ENCODE results near the gene ZDHHC11B.
"Not testable (repeated sequence)": the region's sequence is repeated elsewhere in the genome, so short reads cannot be mapped to it uniquely, and the experiment has no call there.

Gene ZDHHC11B

DNA sequence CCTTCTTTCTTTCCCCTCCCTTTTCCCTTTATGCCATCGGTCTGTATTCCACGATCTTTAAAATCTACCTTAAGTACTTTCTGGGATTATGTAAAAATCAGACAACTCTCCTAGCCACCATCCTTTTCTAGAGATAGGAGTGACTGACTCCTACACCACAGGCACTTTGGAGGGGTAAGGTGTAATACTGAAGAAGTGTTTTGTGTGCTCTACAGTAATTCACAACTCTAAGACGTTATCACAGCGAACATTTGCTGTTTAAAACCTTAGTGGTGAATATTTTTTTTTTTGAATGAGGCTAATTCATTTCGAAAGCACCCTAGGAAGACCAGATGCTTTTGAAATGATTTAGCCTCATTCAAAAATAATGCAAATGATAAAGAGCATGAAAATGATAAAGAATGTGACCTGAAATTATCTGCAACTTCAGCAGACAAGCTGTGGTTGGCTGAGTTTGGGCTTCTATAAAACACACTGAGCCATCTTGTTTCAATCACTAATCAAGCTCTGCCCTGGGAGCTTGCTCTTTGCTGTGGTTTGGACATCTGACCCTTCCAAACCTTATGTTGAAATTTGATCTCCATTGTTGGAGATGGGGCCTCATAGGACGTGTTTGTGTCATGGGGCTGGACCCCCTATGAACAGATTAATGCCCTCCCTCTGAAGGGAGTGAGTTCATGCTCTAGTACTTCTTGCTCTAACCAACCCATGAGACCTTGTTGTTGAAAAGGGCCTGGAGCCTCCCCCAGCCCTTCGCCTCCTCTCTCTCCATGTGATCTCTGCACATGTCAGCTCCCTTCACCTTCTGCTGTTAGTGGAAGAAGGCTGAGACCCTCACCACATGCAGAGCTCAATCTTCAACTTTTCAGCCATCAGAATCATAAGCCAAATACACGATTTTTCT, 70.1 kb downstream of the ZDHHC11B start:
- DNase-seq, result not testable (repeated sequence)

DNA sequence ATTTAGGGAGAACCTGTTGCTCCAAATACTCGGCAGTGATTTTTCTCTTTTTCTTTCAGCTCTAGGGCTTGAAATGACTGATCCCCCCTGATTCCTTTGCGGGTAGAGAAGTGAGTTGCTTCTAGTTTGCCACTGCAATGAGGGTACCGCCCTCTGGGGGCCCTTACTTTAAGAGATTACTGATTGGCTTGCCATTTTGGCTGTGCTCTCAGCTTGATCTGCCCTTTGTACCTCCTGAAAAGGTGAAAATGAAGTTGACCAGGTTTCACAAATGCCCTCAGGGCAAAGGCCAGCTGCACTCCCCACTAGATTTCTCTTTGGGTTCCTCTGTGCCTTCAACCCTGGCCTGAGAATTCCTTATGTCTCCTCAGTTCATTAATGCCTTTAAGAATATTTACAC, 70.8 kb downstream of the ZDHHC11B start:
- not testable (repeated sequence) for DNase-seq

DNA sequence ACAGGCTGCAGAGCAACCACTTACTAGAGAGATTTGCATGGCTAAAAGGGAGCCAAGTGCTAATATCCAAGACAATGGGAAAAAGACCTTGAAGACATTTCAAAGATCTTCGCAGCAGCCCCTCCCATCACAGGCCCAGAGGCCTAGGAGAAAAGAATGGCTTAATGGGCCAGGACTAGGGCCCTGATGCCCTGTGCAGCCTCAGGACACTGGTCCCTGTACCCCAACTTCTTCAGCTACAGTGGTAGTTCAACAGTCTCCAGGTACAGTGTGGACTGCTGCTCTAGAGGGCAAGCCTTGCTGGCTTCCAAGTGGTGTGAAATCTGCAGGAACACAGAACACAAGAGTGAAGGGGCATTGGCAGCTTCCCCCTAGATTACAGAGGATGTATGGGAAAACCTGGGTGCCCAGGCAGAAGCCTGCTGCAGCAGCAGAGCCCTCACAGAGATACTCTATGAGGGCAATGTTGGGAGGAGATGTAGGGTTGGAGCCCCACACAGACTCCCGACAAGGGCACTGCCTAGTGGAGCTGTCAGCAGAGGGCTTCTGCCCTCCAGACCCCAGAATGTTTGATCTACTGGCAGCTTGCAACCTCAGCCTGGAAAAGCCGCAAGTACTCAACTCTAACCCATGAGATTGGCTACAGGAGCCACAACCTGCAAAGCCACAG, 75.5 kb downstream of the ZDHHC11B start:
- not testable (repeated sequence) for DNase-seq

DNA sequence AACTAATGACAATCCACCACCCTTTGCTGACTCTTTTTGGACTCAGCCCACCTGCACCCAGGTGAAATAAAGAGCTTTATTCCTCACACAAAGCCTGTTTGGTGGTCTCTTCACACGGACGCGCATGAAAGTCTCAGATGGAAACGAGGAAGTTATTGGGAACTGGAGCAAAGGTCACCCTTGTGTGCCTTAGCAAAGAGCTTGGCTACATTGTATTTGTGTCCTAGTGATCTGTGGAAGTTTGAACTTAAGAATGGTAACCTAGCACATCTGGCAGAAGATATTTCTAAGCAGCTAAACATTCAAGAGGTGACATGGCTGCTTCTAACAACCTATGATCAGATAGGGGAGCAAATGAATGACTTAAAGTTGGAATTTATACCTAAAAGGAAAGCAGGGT, 76.2 kb downstream of the ZDHHC11B start:
- not testable (repeated sequence) for DNase-seq

DNA sequence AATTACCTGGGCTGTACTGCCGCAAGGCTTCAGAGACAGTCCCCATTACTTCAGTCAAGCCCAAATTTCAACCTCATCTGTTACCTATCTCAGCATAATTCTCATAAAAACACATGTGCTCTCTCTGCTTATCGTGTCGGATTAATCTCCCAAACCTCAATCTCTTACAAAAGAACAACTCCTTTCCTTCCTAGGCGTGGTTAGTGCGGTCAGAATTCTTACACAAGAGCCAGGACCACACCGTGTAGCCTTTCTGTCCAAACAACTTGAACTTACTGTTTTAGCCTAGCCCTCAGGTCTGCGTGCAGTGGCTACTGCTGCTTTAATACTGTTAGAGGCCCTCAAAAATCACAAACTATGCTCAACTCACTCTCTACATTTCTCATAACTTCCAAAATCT, 78.4 kb downstream of the ZDHHC11B start:
- DNase-seq, result not testable (repeated sequence)

- not testable (repeated sequence) for DNase-seq
Measured at GRCh38 chr5:696753-697702, 87.5 kb downstream of the ZDHHC11B start.

- not testable (repeated sequence) for DNase-seq
Measured at GRCh38 chr5:696191-696590, 88.3 kb downstream of the ZDHHC11B start.

DNA sequence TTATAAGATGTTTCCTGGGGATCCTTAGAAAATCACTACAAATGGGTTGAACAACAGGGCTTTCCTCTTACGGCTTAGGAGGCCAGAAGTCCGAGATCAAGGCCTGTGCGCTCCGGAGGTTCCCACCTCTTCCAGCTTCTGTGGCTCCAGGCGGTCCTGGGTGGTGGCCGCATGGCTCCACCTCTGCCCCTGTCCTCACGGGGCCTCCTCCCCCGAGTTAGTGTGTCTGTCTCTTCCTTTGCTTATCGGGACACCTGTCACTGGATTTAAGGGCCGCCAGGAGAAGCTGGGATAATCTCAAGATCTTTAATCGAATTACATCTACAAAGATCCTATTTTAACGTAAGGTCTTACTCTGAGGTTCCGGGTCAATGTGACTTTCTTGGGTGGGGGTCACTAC, 89.1 kb downstream of the ZDHHC11B start:
- DNase-seq, result not testable (repeated sequence)

DNA sequence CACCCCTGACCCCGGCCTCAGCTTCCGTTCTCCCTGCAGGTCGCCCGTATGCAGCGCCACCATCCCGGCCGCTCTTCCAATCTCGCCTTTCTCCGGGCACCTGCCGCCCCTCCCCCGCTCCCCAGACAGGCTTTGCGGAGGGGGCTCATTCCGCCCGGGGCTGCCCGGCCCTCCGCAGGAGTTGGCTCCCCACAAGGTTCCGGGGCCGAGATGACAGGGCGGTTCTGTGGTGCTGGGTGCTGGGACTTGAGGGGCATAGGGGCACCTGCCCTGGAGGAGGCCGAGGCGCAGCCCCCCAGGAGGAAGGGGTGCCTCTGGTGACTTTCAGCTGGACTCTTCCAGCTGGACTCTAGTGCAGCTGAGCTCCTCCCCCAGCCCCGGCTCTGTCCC, 90.5 kb downstream of the ZDHHC11B start:
- not testable (repeated sequence) for DNase-seq

- DNase-seq, result not testable (repeated sequence)
Measured at GRCh38 chr5:693271-694041, 91.1 kb downstream of the ZDHHC11B start, which contains the start of gene TPPP. Gene TPPP, minus strand, starts transcription at chr5:693352. Its CDS starts 15,292 bp downstream, at chr5:678060.

DNA sequence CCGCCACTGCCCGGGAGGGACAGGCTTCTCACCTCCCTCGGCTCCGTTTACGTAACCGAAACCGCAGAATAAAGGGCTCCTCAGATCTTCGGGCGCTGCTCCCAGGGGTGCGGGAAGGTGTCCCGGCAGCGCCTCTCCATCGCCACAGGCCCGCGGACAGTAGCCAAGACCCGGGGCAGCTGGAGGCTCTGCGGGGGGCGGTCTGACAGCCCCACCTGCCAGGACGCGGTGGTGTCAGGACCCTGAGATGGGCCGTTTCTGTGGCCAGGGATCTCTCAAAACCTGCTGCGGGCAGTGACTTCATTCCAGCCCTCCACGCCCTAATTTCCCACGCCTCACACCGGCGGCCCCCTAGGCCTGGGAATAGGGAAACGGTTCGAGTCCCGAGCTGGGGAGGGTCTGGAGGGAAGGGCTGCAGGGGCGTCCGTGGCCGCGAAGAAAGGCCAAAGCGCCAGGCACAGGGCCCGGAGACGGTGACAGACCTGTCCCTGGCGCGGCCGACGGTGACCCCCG, 91.9 kb downstream of the ZDHHC11B start:
- not testable (repeated sequence) for DNase-seq

DNA sequence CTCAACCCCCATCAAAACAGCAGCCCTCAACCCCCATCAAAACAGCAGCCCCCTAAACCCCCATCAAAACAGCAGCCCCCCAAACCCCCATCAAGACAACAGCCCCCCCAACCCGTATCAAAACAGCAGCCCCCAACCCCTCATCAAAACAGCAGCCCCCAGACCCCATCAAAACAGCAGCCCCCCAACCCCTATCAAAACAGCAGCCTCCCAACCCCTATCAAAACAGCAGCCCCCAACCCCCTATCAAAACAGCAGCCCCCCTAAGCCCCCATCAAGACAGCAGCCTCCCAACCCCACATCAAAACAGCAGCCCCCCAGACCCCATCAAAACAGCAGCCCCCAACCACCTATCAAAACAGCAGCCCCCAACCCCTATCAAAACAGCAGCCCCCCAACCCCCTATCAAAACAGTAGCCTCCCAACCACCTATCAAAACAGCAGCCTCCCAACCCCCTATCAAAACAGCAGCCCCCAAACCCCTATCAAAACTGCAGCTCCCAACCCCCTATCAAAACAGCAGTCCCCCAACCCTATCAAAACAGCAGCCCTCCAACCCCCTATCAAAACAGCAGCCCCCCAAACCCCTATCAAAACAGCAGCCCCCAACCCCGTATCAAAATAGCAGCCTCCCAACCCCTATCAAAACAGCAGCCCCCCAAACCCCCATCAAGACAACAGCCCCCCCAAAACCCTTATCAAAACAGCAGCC, 92.6 kb downstream of the ZDHHC11B start:
- no peak for DNase-seq

DNA sequence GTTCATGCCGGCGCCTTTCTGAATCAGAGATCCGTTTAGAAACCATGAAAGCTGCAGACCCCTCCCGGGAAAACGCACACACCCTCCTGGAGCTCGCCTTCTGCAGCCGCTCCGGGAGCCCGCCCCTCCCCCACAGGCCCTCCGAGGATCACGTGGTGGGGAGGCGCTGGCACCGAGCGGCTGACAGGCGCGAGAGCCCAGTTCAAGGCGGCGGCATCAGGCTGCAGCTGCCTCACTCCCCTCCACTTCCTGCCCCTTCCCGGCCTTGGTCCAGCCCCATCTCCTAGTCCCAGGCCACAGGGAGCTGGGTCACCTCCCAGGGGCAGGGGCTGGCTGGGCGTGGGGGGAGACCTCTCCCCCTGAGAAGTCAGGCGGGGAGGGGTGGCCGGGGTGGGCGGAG, 93.5 kb downstream of the ZDHHC11B start:
- DNase-seq, result not testable (repeated sequence)

DNA sequence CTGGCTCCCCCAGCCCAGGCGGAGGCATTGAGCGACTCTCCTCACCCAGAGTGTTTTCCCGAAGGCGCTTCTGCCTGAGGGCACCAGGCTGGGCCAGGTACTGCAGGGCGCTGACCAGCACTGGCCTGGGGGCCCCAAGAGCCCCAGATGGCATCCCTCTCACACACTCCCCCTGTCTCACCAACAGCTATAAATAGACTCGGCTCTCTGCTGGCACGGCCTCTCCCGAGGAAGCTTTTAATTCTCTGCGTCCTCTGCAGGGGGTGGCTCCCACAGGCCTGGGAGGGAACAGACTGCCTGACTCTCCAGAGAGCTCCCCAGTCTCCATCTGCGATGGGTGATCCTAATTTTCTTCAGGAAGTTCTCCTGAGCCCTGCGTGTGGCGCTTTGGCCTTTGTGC, 94.2 kb downstream of the ZDHHC11B start:
- DNase-seq, result not testable (repeated sequence)

DNA sequence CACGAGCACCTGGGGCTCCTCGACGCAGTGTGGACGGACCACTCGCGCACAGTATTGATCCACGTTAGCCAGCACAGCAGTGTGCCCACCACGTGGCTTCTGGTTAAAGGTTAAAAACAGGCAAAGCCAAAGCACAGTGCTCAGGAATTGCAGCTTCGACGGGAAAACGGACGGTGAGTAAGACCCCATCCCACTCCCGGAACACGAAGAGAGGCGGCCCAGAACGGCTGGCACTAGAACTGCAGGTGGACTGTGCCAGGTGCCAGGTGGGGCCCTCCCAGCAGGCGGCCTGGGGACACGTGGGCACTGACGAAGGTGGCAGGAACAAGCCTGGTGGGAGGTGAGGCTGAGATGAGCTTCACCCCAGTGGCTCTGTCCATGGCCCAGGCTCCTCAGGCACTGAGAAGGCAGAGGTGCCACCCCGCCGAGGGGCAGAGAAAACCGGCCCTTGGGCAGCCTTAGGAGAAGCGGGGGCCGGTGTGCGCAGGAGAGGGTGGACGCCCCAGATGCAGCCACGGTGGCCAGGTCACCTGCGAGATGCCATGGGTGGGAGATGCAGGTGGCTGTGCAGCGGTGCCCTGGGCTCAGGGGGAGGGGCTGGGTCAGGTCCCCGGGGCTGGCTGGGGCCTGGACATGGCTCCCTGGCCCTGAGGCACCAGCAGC, 96.0 kb downstream of the ZDHHC11B start:
- not testable (repeated sequence) for DNase-seq

DNA sequence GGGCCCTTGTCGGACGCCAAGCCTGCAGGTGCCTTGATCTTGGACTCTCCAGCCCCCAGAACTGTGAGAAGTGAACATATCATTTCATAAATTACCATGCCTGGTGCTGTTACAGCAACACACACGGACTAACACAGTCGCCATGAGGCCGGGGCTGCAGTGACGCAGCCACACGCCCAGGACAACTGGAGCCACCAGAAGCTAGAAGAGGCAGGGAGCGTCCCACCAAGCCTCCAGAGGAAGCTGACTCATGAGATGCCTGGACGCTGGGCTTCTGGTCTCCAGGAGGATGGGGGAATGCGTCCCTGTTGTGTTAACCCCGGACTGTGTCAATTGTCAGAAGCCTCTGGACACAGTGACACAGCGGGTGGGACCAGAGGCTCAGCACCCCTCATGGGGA, 97.6 kb downstream of the ZDHHC11B start:
- DNase-seq, result not testable (repeated sequence)

- not testable (repeated sequence) for DNase-seq
Measured at GRCh38 chr5:686172-686523, 98.4 kb downstream of the ZDHHC11B start.

DNA sequence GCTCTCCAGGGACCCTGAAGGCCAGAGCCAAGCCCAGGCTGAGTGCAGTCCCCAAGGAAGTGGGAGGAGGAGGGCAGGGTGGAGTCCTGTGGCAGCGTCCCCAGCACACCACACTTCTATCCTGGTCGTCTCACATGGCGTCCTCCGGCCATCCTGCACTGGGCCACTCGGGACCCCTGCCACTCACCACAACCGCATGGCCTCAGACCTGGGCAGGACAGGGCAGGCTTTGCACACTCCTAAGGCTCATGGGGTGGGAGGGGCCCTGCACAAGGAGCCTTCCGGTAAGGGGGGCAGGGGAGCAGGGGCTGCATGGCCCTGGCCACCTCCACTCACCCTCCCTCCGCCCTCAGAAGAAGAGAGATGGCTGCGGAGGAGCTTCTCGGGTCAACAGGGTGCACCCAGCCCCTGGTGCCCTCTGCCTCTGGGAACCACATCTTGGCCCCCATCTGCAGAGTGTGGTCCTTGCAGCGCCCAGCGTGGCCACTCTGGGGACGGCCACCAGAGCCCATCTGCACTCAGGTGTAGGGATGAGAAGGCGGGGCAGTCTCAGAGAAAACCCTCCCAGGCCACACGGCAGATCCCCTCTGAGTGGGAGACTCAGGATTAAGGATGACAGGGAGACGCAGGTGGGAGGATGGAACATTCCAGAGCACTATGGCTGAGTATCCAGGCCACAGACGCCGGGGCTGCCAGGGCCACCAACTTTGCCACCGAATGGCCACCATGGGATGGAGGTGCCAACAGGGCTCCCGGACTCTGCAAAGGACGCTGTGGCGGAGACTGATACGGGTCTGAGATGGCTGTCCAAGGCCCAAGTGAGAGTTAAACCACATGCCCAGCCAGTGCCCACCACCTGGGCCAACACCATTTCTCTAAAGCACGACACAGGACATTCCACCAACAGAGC, 99.0 kb downstream of the ZDHHC11B start:
- DNase-seq, result no peak

DNA sequence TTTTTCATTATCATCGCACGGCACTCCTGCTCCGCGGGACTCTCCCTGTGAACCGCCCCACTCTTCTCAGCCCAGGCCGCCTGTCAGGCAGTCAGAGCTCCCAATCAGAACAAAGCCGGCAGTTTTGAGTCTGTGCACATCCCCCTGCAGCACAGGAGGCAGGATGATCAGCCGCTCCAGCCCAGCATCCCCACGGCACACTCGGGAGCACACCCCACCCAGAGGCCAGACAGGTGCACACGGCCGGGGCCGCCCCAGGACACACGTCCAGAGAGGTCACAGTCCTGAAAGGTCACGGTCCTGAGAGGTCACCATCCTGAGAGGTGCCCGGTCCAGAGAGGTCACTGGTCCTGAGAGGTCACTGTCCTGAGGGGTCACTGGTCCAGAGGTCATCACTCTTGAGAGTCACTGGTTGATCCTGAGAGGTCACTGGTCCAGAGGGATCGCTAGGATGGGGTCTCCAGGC, 99.7 kb downstream of the ZDHHC11B start:
- no peak for DNase-seq
